GM21528 (cell line): ENCODE measurements around the gene CECR2.

Experiments used
- ATAC-seq: cut with Tn5 transposase; IDR thresholded peaks from one replicate; pipeline ENCODE4 v1.9.1; 2021; ENCODE audit warnings: mild to moderate bottlenecking, moderate library complexity; ENCODE audit not compliant: unreplicated experiment, low FRiP score

Gene CECR2

GRCh38 chr22:17369439-17370025 is at the start of gene CECR2:
Gene CECR2, plus strand, starts transcription at chr22:17369460. Its CDS starts 324 bp downstream, at chr22:17369784.
- ATAC-seq, result no peak

DNA sequence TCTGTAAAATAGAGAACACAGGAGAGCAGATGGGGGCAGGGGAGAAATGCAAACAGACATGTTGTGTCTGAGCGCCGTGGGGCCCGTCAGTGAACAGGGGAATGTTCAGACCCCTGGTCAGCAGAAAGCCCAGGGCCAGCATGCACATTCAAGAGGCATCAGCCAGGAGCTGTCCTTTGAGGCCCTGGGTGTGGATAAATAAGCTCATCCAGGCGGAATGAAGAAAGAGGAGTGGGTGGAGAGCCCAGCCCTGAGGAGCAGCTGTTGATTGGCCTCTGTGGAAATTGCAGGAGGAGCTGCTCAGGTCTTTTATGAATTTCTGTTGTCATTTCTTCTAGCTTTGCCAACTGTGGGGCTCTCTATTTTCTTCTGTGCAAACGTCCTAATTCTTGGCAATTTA is 49.7 kb upstream of the CECR2 start:
- no peak for ATAC-seq

GRCh38 chr22:17322511-17322910 is 46.7 kb upstream of the CECR2 start:
- ATAC-seq, result no peak

DNA sequence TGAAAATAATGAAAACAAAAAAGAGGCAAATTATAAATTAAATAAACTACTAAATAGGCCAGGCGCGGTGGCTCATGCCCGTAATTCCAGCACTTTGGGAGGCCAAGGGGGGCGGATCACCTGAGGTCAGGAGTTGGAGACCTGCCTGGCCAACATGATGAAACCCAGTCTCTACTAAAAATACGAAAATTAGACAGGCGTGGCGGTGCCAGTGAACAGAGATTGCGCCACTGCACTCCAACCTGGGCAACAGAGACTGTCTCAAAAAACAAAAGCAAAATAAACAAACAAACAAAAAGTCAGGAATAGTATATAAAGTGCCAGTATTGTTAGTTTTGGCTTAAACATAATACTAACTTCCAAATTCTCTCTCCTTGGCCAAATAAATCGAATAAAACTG is 37.6 kb upstream of the CECR2 start:
- no peak for ATAC-seq

DNA sequence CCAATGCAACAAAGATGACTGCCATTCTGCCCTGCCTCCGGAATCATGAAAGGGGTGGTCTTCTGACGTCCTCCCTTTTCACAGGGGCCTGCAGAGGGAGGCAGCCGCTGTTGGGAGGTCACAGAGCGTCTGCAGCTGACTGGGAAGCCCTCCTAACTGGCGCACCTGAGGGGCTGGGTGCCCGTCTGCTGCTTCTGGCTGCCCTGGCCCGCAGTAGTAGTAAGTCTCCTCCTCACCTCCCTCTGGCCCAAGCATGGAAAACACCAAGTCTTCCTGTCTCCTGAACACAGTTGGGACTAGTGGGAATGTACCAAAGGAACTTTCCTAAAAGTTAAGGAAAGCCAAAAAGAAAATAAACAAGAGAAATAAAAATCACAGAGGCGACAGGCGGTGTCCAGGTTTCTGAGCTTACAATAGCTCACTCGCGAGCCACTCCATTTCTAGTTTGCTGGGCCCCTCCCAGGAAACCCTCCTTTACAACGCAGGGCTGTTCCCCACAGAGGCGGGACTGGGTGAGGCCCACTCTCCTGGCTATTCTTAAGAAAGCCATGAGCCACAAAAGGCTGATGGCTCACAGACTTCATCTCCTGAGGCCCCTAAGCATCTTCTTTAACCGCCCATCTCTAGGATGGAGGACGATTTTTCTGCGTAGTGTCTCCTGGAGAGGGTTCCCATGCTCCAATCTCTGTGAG is 37.0 kb upstream of the CECR2 start:
- ATAC-seq, result no peak

DNA sequence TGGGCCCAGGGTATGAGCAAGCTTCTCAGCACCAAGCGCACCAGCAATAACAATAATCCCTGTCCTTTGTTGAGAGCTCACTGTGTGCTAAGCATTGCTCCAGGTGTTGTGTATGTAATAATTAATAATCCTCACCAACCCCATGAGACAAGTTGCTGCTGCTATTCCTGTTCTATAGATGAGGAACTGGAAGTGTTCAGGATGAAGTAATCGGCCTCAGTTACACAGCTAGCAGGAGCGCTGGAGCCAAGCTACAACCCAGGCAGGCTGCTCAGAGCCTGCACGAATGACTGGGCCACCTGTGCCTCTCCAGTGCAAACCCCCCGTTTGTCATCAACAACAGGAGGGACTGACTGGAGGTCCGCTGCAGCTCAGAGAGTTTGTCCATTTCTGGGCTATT is 35.2 kb upstream of the CECR2 start:
- ATAC-seq, result no peak

DNA sequence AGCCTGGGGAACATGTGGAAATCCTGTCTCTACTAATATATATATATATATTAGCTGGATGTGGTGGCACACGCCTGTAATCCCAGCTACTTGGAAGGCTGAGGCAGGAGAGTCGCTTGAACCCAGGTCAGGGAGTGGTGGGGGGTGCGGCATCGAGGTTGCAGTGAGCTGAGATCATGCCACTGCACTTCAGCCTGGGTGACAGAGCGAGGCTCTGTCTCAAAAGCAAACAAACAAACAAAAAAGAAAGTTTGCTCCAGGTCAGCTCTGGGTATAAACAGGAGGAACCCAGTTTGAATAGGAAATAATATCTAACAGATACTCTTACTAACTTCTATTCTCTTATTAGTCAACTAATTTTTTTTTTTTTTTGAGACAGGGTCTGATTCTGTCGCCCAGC is 34.3 kb upstream of the CECR2 start:
- no peak for ATAC-seq

DNA sequence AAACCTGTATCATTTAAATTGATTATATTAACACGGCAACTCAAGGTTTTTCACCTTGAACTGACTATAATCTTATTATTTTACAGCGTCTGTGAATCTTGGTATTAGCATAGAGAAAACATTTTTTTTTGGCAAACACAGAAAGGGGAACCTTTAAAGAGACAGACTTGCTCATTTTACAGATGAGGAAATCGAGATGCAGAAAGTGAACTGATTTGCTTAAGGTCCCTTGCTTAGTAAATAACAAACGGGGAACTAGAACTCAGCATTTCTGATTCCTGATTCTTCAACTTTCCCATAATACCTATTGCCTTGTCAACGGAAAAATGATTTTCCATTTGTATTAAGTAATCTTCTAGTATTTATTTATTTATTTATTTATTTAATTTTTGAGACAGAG is 33.2 kb upstream of the CECR2 start:
- ATAC-seq, result no peak

- ATAC-seq, result no peak
Observed at GRCh38 chr22:17337639-17338038, 31.6 kb upstream of the CECR2 start.

DNA sequence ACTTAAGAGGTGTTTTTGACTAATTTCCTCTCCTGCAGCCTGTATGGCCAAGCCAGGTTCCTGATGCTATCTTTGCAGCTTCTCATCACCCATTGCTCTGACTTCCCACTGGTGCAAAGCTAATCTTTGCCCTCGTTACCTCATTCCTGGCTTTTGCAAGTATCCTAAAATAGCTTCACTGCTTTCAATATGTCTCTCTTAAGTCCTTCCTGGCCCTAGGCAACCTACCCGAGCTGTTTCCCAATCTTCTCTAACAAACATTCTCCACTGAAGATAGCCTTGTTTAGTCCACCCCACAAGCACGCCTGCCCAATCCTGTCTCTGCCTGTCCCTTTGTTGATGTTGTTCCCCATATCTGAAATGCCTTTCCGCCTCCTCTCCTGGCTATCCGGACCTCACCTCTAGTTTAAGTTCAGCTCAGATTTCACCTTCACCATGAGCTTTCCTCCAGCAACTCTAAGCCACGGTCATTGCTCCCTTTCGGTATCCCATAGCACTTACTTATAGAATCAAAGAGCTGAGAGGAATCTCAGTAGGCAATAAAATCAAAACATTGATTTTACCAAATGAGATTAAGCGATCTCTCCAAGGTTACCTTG is 30.1 kb upstream of the CECR2 start:
- no peak for ATAC-seq

GRCh38 chr22:17342361-17342760 is 26.9 kb upstream of the CECR2 start:
- no peak for ATAC-seq

- ATAC-seq, result no peak
Observed at GRCh38 chr22:17343766-17344165, 25.5 kb upstream of the CECR2 start.

- ATAC-seq, result no peak
Observed at GRCh38 chr22:17346578-17346977, 22.7 kb upstream of the CECR2 start.

- ATAC-seq, result no peak
Observed at GRCh38 chr22:17347724-17348123, 21.5 kb upstream of the CECR2 start.

GRCh38 chr22:17348464-17349103 is 20.7 kb upstream of the CECR2 start:
- ATAC-seq, result no peak

GRCh38 chr22:17349172-17349571 is 20.1 kb upstream of the CECR2 start:
- no peak for ATAC-seq

DNA sequence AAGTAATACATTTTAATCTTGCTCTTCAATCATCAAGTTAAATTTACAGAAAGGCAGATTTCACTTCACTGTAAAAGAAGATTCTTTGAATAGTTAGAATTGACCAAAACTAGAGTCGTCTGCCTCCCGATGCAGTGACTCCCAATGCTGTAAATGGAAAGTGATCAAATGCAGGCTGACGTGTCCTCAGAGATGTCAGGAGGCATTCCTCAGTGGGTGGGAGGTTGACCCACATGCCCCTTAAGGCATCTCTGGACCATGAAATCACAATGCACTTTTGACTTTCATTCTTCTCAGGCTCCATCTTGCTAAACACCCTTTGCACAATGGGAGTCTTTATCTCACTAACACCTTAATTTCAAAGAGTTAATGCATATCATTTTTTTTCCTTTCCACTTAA is 19.0 kb upstream of the CECR2 start:
- no peak for ATAC-seq

DNA sequence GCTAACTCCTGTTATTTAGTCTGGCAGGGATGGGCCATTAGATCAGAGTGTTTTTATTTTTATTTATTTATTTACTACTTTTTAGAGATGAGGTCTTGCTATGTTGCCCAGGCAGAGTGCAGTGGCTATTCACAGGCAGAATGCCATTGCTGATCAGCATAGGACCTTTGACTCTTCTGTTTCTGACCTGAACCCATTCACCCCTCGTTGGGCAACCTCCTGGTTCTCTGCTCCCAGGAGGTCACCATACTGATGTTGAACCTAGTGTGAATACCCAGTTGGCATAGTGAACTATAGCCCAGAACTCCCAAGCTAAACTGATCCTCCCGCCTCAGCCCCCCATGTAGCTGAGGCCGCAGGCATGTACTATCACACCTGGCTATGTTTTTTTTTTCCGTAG is 16.5 kb upstream of the CECR2 start:
- ATAC-seq, result no peak

- ATAC-seq, result no peak
Observed at GRCh38 chr22:17357688-17358087, 11.6 kb upstream of the CECR2 start.

DNA sequence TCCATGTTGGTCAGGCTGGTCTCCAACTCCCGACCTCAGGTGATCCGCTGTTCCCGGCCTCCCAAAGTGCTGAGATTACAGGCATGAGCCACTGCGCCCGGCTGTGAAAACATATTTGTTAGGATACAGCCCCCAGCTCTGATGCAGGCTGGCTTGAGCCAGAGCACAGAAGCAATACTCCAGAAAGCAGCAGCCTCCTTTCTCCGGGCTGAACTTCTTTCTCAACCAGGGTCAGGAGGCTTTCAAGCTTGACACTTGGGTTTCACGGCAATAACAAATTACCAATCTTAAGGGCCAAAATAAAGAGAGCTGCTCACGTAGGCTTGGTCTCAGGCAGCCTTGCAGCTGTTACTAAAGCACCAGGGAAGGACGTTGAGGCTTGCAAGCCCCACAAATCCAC is 10.8 kb upstream of the CECR2 start:
- no peak for ATAC-seq

GRCh38 chr22:17359501-17359900 is 9.8 kb upstream of the CECR2 start:
- no peak for ATAC-seq

DNA sequence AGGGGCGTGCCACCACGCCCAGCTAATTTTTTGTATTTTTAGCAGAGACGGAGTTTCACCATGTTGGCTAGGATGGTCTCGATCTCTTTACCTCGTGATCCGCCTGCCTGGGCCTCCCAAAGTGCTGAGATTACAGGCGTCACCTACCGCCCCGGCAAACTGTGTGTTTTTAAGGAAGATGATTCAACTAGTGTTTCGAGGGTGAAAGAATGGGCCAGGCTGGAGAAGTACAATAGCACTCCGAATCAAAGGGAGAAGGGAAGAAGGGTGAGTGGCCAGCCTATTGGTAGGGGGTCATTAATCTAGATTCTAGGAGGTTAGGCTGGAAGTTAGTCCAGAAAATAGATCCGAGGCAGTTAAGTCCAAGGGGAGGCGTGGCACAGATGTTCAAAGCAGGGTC is 2.9 kb upstream of the CECR2 start:
- ATAC-seq, result no peak
